ENCODE data around the gene KLK4. TPM values are rescaled to one million over a fixed set of nuclear protein-coding genes. Genes with fewer than 3 reads are reported as not detected.

Gene KLK4
- total RNA-seq, 1 donor from 2014 or later: not detected

Other genes with a start within 250 kb of the KLK4 start
- not detected in 2 replicates for gene SHANK1, start 191.6 kb downstream of the KLK4 start, total RNA-seq
- gene CLEC11A, start 188.0 kb downstream of the KLK4 start, total RNA-seq: 0.89 and 1.3 TPM in 2 replicates
- gene GPR32, start 140.9 kb downstream of the KLK4 start, total RNA-seq: not detected in 2 replicates
- not detected in 2 replicates for gene ACP4, start 121.0 kb downstream of the KLK4 start, total RNA-seq
- 3.0 TPM in 2 replicates for gene KLK1, start 87.6 kb downstream of the KLK4 start, total RNA-seq
- not detected in 2 replicates for gene KLK15, start 77.8 kb downstream of the KLK4 start, total RNA-seq
- not detected in 2 replicates for gene KLK3, start 56.5 kb downstream of the KLK4 start, total RNA-seq
- gene KLK2, start 38.0 kb downstream of the KLK4 start, total RNA-seq: 0.33 and 0.75 TPM in 2 replicates
- not detected in 2 replicates for gene KLK5, start 41.6 kb upstream of the KLK4 start, total RNA-seq
- not detected in 2 replicates for gene KLK6, start 58.2 kb upstream of the KLK4 start, total RNA-seq
- not detected in 2 replicates for gene KLK7, start 72.5 kb upstream of the KLK4 start, total RNA-seq
- gene KLK8, start 90.2 kb upstream of the KLK4 start, total RNA-seq: not detected in 2 replicates
- not detected in 2 replicates for gene KLK10, start 108.3 kb upstream of the KLK4 start, total RNA-seq
- gene KLK11, start 115.2 kb upstream of the KLK4 start, total RNA-seq: not detected in 2 replicates
- gene KLK12, start 123.6 kb upstream of the KLK4 start, total RNA-seq: not detected in 2 replicates
- gene KLK13, start 153.7 kb upstream of the KLK4 start, total RNA-seq: not detected in 2 replicates
- 0.91 and 1.1 TPM in 2 replicates for gene KLK14, start 171.5 kb upstream of the KLK4 start, total RNA-seq
- gene CTU1, start 197.0 kb upstream of the KLK4 start, total RNA-seq: 12.8 and 13.4 TPM in 2 replicates
- 0.33 and 0.52 TPM in 2 replicates for gene SIGLEC9, start 213.5 kb upstream of the KLK4 start, total RNA-seq
- gene SIGLEC7, start 230.9 kb upstream of the KLK4 start, total RNA-seq: not detected in 2 replicates

Data from activated CD4-positive, alpha-beta T cell treated with anti-CD3 and anti-CD28 coated beads, Interleukin-2, amount 10 ng/mL, durations not matched to agents 24 days and 14 days (primary cell).